ENCODE measurements around the gene IKBKE.

DNA sequence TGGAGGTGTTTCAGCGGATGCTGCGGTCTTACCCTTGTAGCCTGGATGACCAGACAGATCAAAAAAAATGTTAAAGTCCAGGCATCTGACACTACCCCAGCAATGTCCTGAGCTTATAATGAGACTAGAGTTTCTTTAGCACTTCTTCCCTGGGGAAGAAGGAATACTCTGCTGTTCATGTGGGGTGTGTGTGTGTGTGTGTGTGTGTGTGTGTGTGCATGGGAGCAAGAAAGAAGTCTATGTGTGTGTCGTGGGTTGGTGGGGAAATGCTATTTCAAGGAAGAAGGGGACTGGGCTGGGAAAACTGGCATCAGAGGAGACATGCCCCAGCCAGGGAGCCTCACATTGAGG, 34.1 kb downstream of the IKBKE start:
- TF ChIP-seq, protein P1, sequence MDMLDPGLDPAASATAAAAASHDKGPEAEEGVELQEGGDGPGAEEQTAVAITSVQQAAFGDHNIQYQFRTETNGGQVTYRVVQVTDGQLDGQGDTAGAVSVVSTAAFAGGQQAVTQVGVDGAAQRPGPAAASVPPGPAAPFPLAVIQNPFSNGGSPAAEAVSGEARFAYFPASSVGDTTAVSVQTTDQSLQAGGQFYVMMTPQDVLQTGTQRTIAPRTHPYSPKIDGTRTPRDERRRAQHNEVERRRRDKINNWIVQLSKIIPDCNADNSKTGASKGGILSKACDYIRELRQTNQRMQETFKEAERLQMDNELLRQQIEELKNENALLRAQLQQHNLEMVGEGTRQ (IDR thresholded peaks at IDR 0.05; ENCODE audit: borderline replicate concordance, low read depth, low read length) = no peak
- TF ChIP-seq, protein P2, sequence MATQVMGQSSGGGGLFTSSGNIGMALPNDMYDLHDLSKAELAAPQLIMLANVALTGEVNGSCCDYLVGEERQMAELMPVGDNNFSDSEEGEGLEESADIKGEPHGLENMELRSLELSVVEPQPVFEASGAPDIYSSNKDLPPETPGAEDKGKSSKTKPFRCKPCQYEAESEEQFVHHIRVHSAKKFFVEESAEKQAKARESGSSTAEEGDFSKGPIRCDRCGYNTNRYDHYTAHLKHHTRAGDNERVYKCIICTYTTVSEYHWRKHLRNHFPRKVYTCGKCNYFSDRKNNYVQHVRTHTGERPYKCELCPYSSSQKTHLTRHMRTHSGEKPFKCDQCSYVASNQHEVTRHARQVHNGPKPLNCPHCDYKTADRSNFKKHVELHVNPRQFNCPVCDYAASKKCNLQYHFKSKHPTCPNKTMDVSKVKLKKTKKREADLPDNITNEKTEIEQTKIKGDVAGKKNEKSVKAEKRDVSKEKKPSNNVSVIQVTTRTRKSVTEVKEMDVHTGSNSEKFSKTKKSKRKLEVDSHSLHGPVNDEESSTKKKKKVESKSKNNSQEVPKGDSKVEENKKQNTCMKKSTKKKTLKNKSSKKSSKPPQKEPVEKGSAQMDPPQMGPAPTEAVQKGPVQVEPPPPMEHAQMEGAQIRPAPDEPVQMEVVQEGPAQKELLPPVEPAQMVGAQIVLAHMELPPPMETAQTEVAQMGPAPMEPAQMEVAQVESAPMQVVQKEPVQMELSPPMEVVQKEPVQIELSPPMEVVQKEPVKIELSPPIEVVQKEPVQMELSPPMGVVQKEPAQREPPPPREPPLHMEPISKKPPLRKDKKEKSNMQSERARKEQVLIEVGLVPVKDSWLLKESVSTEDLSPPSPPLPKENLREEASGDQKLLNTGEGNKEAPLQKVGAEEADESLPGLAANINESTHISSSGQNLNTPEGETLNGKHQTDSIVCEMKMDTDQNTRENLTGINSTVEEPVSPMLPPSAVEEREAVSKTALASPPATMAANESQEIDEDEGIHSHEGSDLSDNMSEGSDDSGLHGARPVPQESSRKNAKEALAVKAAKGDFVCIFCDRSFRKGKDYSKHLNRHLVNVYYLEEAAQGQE (IDR thresholded peaks at IDR 0.05; ENCODE audit: low read depth, low read length) = no peak
- no peak for TF ChIP-seq SPI1 (IDR thresholded peaks at IDR 0.05; ENCODE audit: borderline replicate concordance, insufficient read depth, low read depth, low read length)
- no peak for TF ChIP-seq EZH2 (IDR thresholded peaks at IDR 0.05; ENCODE audit: borderline replicate concordance, control insufficient read depth, low read depth, low read length)
- TF ChIP-seq CEBPB (IDR thresholded peaks at IDR 0.05; ENCODE audit: borderline replicate concordance in 1 of 2, low read depth in 2 of 2, low read length in 2 of 2) = no peak
- TF ChIP-seq ZNF207 (IDR thresholded peaks at IDR 0.05; ENCODE audit: borderline replicate concordance) = no peak
- no peak for TF ChIP-seq POLR2A (IDR thresholded peaks at IDR 0.05; ENCODE audit: low read depth, low read length)
- TF ChIP-seq, protein P3, sequence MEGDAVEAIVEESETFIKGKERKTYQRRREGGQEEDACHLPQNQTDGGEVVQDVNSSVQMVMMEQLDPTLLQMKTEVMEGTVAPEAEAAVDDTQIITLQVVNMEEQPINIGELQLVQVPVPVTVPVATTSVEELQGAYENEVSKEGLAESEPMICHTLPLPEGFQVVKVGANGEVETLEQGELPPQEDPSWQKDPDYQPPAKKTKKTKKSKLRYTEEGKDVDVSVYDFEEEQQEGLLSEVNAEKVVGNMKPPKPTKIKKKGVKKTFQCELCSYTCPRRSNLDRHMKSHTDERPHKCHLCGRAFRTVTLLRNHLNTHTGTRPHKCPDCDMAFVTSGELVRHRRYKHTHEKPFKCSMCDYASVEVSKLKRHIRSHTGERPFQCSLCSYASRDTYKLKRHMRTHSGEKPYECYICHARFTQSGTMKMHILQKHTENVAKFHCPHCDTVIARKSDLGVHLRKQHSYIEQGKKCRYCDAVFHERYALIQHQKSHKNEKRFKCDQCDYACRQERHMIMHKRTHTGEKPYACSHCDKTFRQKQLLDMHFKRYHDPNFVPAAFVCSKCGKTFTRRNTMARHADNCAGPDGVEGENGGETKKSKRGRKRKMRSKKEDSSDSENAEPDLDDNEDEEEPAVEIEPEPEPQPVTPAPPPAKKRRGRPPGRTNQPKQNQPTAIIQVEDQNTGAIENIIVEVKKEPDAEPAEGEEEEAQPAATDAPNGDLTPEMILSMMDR (IDR thresholded peaks at IDR 0.05 in 2 of 3, conservative IDR thresholded peaks at IDR 0.05 in 1 of 3; ENCODE audit: control insufficient read depth in 2 of 3, extremely low read depth in 1 of 3, insufficient read depth in 1 of 3, low read depth in 3 of 3, low read length in 3 of 3) = no peak
- TF ChIP-seq, protein P4, sequence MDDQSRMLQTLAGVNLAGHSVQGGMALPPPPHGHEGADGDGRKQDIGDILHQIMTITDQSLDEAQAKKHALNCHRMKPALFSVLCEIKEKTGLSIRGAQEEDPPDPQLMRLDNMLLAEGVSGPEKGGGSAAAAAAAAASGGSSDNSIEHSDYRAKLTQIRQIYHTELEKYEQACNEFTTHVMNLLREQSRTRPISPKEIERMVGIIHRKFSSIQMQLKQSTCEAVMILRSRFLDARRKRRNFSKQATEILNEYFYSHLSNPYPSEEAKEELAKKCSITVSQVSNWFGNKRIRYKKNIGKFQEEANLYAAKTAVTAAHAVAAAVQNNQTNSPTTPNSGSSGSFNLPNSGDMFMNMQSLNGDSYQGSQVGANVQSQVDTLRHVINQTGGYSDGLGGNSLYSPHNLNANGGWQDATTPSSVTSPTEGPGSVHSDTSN (IDR thresholded peaks at IDR 0.05; ENCODE audit: insufficient replicate concordance, low read depth, low read length) = no peak
- no peak for TF ChIP-seq ATF2 (IDR thresholded peaks at IDR 0.05; ENCODE audit: low read length)

Measured in GM12878 (cell line).